WTC11 (cell line): ENCODE data around the gene TSPAN18.

Experiments
- CBFB ChIP-seq: sonication (generic); formaldehyde crosslinking; IDR thresholded peaks from 2 replicates; pipeline ENCODE4 v1.8.1; 2022; ENCODE audit warnings: mild to moderate bottlenecking, low read depth, missing genetic modification reagents
- NFYB ChIP-seq: sonication (generic); formaldehyde crosslinking; conservative IDR thresholded peaks from 2 replicates; pipeline ENCODE4 v1.8.0; 2022; ENCODE audit warnings: low read depth, missing genetic modification reagents
- TCF7 ChIP-seq: sonication (generic); formaldehyde crosslinking; IDR thresholded peaks from 2 replicates; pipeline ENCODE4 v1.8.0; 2022; ENCODE audit warnings: mild to moderate bottlenecking, low read depth, missing genetic modification reagents, moderate library complexity
- ZNF138 ChIP-seq: sonication (generic); formaldehyde crosslinking; conservative IDR thresholded peaks from 2 replicates; pipeline ENCODE4 v1.8.1; 2022; ENCODE audit warnings: mild to moderate bottlenecking, moderate library complexity, missing genetic modification reagents
- ZSCAN18 ChIP-seq: fragments of 250-450 bp; sonication (Bioruptor Pico); IDR thresholded peaks from 2 replicates; pipeline ENCODE4 v2.1.2; 2022; ENCODE audit warnings: mild to moderate bottlenecking, moderate library complexity
- TF ChIP-seq, protein P1 (sequence below): fragments of 200-600 bp; IDR thresholded peaks from 2 replicates; pipeline ENCODE4 v1.8.0; 2022; ENCODE audit warnings: antibody characterized with exemption

DNA sequence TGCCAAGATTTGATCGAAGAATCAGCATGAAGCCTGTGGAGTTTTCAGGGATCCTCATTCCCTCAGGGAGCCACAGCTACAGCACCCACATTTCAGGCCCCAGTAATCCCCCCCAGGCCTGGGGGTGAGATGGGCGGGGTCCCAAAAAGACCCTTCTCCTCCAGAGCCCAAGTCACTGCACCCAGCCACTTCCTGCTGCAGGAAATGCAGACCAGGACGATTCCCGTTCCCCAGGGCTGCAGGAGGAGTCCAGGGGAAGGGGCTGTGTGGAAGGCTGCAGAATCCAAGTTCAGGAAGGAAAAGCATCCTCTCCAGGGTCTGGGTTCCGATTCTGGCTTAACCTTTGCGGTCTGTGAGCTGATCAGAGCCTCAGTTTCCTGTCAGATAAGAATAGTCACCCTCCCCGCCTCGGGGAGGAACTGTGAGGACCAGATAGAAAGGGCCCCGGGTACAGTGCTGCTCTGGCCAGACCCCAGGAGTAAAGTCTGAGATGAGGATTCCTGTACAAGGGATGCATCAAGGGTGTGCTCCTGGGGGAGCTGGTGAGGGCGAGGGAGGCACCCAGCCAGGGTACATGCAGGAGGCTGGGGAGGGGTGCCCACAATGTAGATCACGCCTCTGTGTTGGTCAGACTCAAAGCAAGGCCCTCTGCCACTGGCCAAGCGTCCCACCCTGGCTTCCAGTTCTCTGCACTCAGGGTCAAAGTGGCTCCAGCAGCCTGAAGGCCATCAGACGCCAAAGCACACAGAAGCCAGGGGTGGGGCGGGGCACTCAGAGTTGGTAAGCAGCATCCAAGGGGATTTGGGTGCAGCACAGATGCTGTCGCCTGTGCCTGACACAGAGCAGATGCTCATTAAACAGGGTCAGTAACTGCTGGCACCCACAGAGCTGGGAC lies 254.0 kb downstream of the TSPAN18 start:
- TF ChIP-seq ZSCAN18 (CRISPR knock-in tag) = no peak
- TF ChIP-seq, protein P1, sequence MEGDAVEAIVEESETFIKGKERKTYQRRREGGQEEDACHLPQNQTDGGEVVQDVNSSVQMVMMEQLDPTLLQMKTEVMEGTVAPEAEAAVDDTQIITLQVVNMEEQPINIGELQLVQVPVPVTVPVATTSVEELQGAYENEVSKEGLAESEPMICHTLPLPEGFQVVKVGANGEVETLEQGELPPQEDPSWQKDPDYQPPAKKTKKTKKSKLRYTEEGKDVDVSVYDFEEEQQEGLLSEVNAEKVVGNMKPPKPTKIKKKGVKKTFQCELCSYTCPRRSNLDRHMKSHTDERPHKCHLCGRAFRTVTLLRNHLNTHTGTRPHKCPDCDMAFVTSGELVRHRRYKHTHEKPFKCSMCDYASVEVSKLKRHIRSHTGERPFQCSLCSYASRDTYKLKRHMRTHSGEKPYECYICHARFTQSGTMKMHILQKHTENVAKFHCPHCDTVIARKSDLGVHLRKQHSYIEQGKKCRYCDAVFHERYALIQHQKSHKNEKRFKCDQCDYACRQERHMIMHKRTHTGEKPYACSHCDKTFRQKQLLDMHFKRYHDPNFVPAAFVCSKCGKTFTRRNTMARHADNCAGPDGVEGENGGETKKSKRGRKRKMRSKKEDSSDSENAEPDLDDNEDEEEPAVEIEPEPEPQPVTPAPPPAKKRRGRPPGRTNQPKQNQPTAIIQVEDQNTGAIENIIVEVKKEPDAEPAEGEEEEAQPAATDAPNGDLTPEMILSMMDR = no peak
- TF ChIP-seq ZNF138 (CRISPR knock-in tag) = no peak
- TF ChIP-seq TCF7 = no peak
- TF ChIP-seq NFYB (CRISPR knock-in tag) = no peak
- no peak for TF ChIP-seq CBFB (CRISPR knock-in tag)
